ENCODE data around the gene MAP2K3.
A peak's percentile ranks its signal among the peaks of the same experiment; 100 is the strongest.
"Not testable (repeated sequence)": the region's sequence is repeated elsewhere in the genome, so short reads cannot be mapped to it uniquely, and the experiment has no call there.

The MAP2K3 gene

DNA sequence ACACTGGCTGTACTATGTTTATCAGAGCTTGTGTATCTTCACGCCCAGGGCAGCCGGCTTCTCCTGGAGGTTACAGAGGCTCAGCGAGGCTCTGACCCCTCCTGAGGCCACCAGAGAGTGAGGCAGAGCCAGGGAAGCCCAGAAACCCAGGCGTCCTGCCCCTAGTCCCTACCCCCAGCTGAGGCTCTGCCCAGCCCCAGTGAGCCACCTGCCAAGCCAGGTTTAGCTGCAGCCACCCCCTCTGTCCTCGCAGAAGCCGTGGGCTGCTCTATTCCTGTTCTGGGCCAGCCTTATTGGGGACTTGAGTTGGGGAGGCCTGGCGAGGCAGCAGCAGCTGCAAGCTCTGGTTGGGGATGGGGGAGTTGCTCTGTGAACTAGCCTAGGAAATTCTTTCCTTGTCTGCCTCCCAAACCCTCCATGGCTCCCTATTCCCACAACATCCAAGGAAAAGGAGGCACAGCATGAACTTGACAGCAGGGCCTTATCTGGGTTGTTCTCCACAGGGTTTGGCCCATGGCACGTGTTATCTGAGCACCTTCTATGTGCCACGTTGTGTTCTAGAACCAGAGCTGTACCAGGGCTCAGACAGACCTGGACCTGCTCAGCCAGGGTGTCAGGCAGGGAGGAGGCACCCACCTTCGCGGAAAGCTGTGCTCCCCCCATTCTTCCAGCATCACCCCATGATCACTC lies 35.3 kb downstream of the MAP2K3 start:
- not testable (repeated sequence) for H3K4me3 ChIP-seq (ENCODE audit: low read length); H3K9me3 ChIP-seq (ENCODE audit: low read length); H3K4me1 ChIP-seq (ENCODE audit: insufficient read depth, low read length); H3K27me3 ChIP-seq (ENCODE audit: insufficient read depth, low read length); H2AFZ ChIP-seq (ENCODE audit: low read depth, low read length); H3K36me3 ChIP-seq (ENCODE audit: insufficient read depth, low read length)

- not testable (repeated sequence) for H3K4me1 ChIP-seq (ENCODE audit: insufficient read depth, low read length)
Observed at GRCh38 chr17:21320430-21320829, 35.9 kb downstream of the MAP2K3 start.

DNA sequence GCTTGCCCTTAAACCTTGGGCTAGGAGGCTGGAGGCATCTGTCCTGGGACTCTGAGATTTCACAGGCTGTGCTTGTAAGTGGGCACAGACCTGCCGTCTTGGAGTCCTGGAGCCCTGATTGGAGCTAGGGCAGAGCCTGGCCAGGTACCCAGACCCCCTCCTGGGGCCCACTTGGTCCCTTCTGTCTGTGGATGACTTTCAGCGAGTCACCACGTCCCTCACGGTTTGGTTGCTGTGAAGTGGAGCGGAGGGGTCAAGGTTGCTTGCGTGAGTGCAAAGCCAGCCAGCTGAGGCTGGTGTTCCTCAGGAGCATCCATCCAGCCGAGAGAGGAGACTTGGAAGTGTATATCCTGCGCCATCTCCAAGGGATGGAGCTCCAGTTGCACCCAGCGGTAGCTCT lies 36.5 kb downstream of the MAP2K3 start:
- not testable (repeated sequence) for H3K4me1 ChIP-seq (ENCODE audit: insufficient read depth, low read length); H3K9me3 ChIP-seq (ENCODE audit: low read length); H3K36me3 ChIP-seq (ENCODE audit: insufficient read depth, low read length); H3K27me3 ChIP-seq (ENCODE audit: insufficient read depth, low read length); H3K4me3 ChIP-seq (ENCODE audit: low read length); H2AFZ ChIP-seq (ENCODE audit: low read depth, low read length)

More at GRCh38 chr17:21320430-21320829, 35.9 kb downstream of the MAP2K3 start:
- H3K27me3 ChIP-seq (ENCODE audit: insufficient read depth, low read length); H2AFZ ChIP-seq (ENCODE audit: low read depth, low read length); H3K36me3 ChIP-seq (ENCODE audit: insufficient read depth, low read length); H3K9me3 ChIP-seq (ENCODE audit: low read length); H3K4me3 ChIP-seq (ENCODE audit: low read length): not testable (repeated sequence)

DNA sequence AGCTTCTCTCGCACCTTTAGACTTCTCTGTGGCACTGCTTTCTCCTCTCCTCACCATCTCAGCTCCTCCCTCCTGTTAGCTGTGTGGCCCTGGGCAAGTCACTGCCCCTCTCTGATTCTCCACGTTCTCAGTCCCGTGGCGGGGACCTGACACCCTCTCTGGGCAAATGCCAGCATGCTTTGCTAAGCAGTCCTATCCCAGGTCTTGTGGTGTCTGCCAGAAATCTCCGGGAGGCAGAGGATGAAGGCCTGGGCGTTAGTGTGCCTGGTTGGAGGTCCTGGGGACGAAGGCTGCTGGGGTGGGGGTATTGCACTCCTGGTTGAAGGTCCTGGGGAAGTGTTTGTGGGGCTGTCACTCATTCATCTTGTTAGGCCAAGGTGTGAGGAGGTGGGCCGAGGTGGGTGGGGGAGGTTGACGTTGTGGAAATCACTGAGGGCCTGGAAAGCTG lies 37.3 kb downstream of the MAP2K3 start:
- not testable (repeated sequence) for H3K4me1 ChIP-seq (ENCODE audit: insufficient read depth, low read length); H3K27me3 ChIP-seq (ENCODE audit: insufficient read depth, low read length); H3K9me3 ChIP-seq (ENCODE audit: low read length); H3K4me3 ChIP-seq (ENCODE audit: low read length); H3K36me3 ChIP-seq (ENCODE audit: insufficient read depth, low read length); H2AFZ ChIP-seq (ENCODE audit: low read depth, low read length)

GRCh38 chr17:21323257-21324111 lies 39.0 kb downstream of the MAP2K3 start:
- H3K9me3 ChIP-seq (ENCODE audit: low read length); H3K4me1 ChIP-seq (ENCODE audit: insufficient read depth, low read length); H3K36me3 ChIP-seq (ENCODE audit: insufficient read depth, low read length); H3K27me3 ChIP-seq (ENCODE audit: insufficient read depth, low read length): not testable (repeated sequence)
- Histone ChIP-seq H3K4me3 (ENCODE audit: low read length) (peak overlapping the region; percentile 74), H2AFZ (ENCODE audit: low read depth, low read length) (peak overlapping the region; percentile 87)

- not testable (repeated sequence) for H3K9me3 ChIP-seq (ENCODE audit: low read length); H2AFZ ChIP-seq (ENCODE audit: low read depth, low read length); H3K4me3 ChIP-seq (ENCODE audit: low read length); H3K27me3 ChIP-seq (ENCODE audit: insufficient read depth, low read length); H3K4me1 ChIP-seq (ENCODE audit: insufficient read depth, low read length); H3K36me3 ChIP-seq (ENCODE audit: insufficient read depth, low read length)
Observed at GRCh38 chr17:21324741-21325140, 40.2 kb downstream of the MAP2K3 start.

DNA sequence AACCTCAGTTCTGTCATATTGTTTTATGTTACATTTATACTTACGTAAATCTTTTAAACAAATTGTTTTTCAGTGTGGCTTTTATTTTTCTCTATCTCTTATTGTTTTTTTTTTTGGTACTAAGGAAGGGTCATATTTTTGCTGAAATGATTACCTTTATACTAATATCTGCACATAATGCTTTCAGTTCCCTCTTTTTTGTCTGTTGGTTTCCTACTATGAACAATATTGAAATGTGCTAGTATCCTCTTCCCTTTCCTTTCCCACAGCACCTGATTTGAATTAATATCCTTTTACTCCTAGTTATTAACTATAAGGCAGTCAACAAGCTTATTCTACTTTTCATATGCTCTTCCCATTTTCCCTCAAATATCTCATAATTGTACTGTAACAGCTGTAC lies 43.4 kb downstream of the MAP2K3 start:
- not testable (repeated sequence) for H3K4me1 ChIP-seq (ENCODE audit: insufficient read depth, low read length); H3K36me3 ChIP-seq (ENCODE audit: insufficient read depth, low read length); H3K9me3 ChIP-seq (ENCODE audit: low read length); H3K4me3 ChIP-seq (ENCODE audit: low read length); H2AFZ ChIP-seq (ENCODE audit: low read depth, low read length); H3K27me3 ChIP-seq (ENCODE audit: insufficient read depth, low read length)

DNA sequence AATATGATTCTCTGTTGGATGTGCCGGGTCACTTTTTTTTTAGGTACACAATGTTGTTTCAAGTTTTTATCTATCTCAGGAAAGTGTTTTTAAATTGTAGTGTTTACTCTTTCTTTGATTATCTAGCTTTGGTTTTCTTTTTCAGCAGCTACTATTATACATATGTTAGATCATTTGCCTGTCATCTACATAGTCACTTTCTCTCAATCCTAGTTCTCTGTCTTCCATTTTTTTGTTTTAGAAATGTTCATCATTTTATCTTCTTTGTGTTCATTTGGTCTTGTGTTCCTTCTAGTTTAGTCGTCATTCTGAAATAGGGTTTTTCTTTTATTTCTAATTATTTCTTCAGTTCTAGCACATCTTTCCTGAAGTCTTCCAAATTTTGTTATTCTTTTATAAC lies 44.3 kb downstream of the MAP2K3 start:
- not testable (repeated sequence) for H3K4me3 ChIP-seq (ENCODE audit: low read length); H2AFZ ChIP-seq (ENCODE audit: low read depth, low read length); H3K9me3 ChIP-seq (ENCODE audit: low read length); H3K4me1 ChIP-seq (ENCODE audit: insufficient read depth, low read length); H3K36me3 ChIP-seq (ENCODE audit: insufficient read depth, low read length); H3K27me3 ChIP-seq (ENCODE audit: insufficient read depth, low read length)

DNA sequence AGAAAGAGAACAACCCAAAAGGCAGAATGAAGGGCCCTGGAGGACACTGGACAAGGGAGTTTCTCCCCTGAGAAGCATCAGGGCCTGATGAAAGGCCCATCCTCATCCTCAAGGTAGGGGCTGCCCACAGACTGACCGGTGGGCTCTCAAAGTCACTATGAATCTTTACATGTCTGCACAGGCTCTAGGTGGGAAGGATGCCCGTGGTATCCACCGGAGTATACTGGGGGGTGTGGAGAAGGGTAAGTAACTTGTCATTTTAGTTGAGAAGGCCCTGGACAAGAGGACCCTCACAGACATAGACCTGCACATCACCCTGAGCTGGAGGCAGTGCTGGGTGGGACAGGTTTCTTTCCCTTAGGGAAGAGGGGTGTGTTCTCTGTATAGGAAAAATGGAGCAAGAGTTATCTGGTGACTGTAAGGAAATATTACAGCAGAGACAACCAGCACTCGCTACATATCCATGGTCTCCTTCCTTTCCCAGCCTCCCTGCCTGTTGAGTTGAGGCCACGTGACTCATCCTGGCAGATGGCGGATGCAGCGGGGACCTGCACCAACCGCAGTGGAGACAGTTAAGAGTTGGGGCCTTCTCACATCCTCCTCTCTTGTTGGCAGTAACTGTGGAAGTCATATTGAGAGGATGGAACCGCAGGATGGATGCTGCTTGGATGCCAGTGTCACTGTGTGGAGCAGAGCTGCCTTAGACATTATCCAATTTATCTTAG lies 46.1 kb downstream of the MAP2K3 start:
- H3K9me3 ChIP-seq (ENCODE audit: low read length), result no peaks in the 10 kb centered on the region
- H3K27me3 ChIP-seq (ENCODE audit: insufficient read depth, low read length), result no peaks in the 10 kb centered on the region
- no peaks in the 10 kb centered on the region for H3K4me1 ChIP-seq (ENCODE audit: insufficient read depth, low read length)
- no peak overlapping the region for H3K4me3 ChIP-seq (ENCODE audit: low read length)
- no peak overlapping the region for H2AFZ ChIP-seq (ENCODE audit: low read depth, low read length)
- H3K36me3 ChIP-seq (ENCODE audit: insufficient read depth, low read length), result no peaks in the 10 kb centered on the region

- not testable (repeated sequence) for H3K4me1 ChIP-seq (ENCODE audit: insufficient read depth, low read length); H3K9me3 ChIP-seq (ENCODE audit: low read length); H3K4me3 ChIP-seq (ENCODE audit: low read length); H2AFZ ChIP-seq (ENCODE audit: low read depth, low read length); H3K36me3 ChIP-seq (ENCODE audit: insufficient read depth, low read length); H3K27me3 ChIP-seq (ENCODE audit: insufficient read depth, low read length)
Observed at GRCh38 chr17:21336541-21337294, 52.2 kb downstream of the MAP2K3 start.

- H3K36me3 ChIP-seq (ENCODE audit: insufficient read depth, low read length); H3K9me3 ChIP-seq (ENCODE audit: low read length); H3K27me3 ChIP-seq (ENCODE audit: insufficient read depth, low read length); H2AFZ ChIP-seq (ENCODE audit: low read depth, low read length); H3K4me1 ChIP-seq (ENCODE audit: insufficient read depth, low read length); H3K4me3 ChIP-seq (ENCODE audit: low read length): not testable (repeated sequence)
Observed at GRCh38 chr17:21337981-21338625, 53.6 kb downstream of the MAP2K3 start.

DNA sequence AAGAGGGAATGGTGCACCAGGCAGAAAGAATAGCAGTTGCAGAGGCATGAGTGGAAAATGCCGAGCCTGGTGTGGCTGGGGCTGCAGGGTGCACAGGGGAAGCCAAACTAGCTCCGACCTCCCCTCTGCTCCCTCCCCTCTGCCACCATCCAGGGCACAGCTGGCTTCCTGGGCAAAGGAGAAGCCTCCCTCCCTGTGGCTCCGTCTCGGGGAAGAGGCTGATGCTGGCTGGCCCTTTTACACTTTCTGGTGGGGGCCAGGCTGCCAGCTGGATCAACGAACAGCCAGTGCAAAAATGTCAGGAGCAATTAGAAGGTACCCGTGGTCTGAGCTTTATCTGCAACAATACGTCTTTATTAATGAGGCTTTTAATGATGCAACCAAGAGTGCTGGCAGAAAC lies 54.5 kb downstream of the MAP2K3 start:
- Histone ChIP-seq H3K36me3 (ENCODE audit: insufficient read depth, low read length) (no peaks in the 10 kb centered on the region), H3K4me1 (ENCODE audit: insufficient read depth, low read length) (no peaks in the 10 kb centered on the region)

More for the DNA sequence above, 54.5 kb downstream of the MAP2K3 start:
- no peak overlapping the region for H3K4me3 ChIP-seq (ENCODE audit: low read length)
- H3K27me3 ChIP-seq (ENCODE audit: insufficient read depth, low read length), result peaks cover 3% of the 10 kb centered on the region
- no peaks in the 10 kb centered on the region for H3K9me3 ChIP-seq (ENCODE audit: low read length)
- H2AFZ ChIP-seq (ENCODE audit: low read depth, low read length), result no peak overlapping the region

All from neuron (in vitro differentiated cells).